ENCODE measurements around the gene ITGB5.

GRCh38 chr3:124926426-124927101, 39.4 kb upstream of the ITGB5 start:
- TF ChIP-seq POLR2A (IDR thresholded peaks at IDR 0.05; ENCODE audit: low read depth, low read length) (no peak), POLR2AphosphoS5 (IDR thresholded peaks at IDR 0.05; ENCODE audit: low read depth, low read length) (no peak), TAF1 (IDR thresholded peaks at IDR 0.05; ENCODE audit: low read depth, low read length) (no peak), SPI1 (IDR thresholded peaks at IDR 0.05; ENCODE audit: low read depth, low read length) (no peak), POU2F2 (IDR thresholded peaks at IDR 0.05; ENCODE audit: low read depth, low read length) (no peak)
